GM12878 (cell line): ENCODE data around the gene EEIG2. TPM values are rescaled to one million over a fixed set of nuclear protein-coding genes. Genes with fewer than 3 reads are reported as not detected.

Source experiments
- ATAC-seq: fragments of 200-7000 bp; cut with Tn5 transposase; 3 replicates; pipeline ENCODE4 v1.9.1; 2020; ENCODE audit warnings: mild to moderate bottlenecking, moderate library complexity
- BruUV-seq: library from RNA; stranded (reverse); fragments of 400-500 nt; replicated peaks from 2 replicates; lab custom pipeline; 2021; lab: Mats Ljungman, UMichigan
- CTCF ChIA-PET: fragments of 300-600 bp; sonication (Branson Sonifier 250); formaldehyde crosslinking; extraction: SDS; loops from one replicate; lab custom pipeline; 2021; ENCODE audit warnings: inconsistent platforms; lab: Yijun Ruan, JAX
- POLR2A ChIA-PET: fragments of 350-600 bp; formaldehyde crosslinking; extraction: SDS; loops from one replicate; lab custom pipeline; 2021; ENCODE audit warnings: inconsistent platforms; lab: Charles Lee
- RAD21 ChIA-PET: fragments of 300-600 bp; sonication (Branson Sonifier 250); formaldehyde crosslinking; loops from one replicate; lab custom pipeline; 2023; ENCODE audit warnings: antibody characterized with exemption; ENCODE audit not compliant: unreplicated experiment; lab: Charles Lee
- SMC1A ChIA-PET: fragments of 300-600 bp; sonication (Branson Sonifier 250); formaldehyde crosslinking; loops from one replicate; lab custom pipeline; 2023; ENCODE audit not compliant: unreplicated experiment, uncharacterized antibody; lab: Charles Lee
- DNase-seq: peaks from one replicate; pipeline ENCODE4 v3.0.0-alpha.2; 2011; ENCODE audit warnings: low read depth, low spot score
- FAIRE-seq: peaks from 3 replicates; lab custom pipeline; 2011; peaks lifted over from hg19 to GRCh38; lab: Jason Lieb, UNC
- H2AFZ ChIP-seq: 2 replicates; pipeline ENCODE4 v1.6.0; 2011; ENCODE audit warnings: low read depth, low read length, control low read depth; ENCODE audit not compliant: control insufficient read depth
- H3K27ac ChIP-seq: 2 replicates; pipeline ENCODE4 v1.5.1; 2011; ENCODE audit warnings: control low read depth; ENCODE audit not compliant: control insufficient read depth, insufficient read depth
- H3K27me3 ChIP-seq, 2 experiments: replicated peaks in 1 of 2; 2 replicates each; pipeline versions ENCODE4 v1.6.0 to v1.6.1; 2011; ENCODE audit warnings: low read length in 1 of 2; ENCODE audit not compliant: control insufficient read depth in 2 of 2, insufficient read depth in 2 of 2
- H3K36me3 ChIP-seq, 2 experiments: 2 replicates each; pipeline ENCODE4 v1.5.1; 2011; ENCODE audit warnings: low read length in 1 of 2; ENCODE audit not compliant: control insufficient read depth in 2 of 2, insufficient read depth in 2 of 2
- H3K4me1 ChIP-seq: 2 replicates; pipeline ENCODE4 v1.6.1; 2011; ENCODE audit warnings: mild to moderate bottlenecking, low read length, moderate library complexity, mixed read lengths; ENCODE audit not compliant: control insufficient read depth, insufficient read depth
- H3K4me2 ChIP-seq: 2 replicates; pipeline ENCODE4 v1.6.0; 2011; ENCODE audit warnings: control low read depth; ENCODE audit not compliant: control insufficient read depth, insufficient read depth
- H3K4me3 ChIP-seq: fragments of 200-600 bp; sonication (generic); 2 replicates; pipeline ENCODE4 v1.5.1; 2016
- H3K79me2 ChIP-seq: 2 replicates; pipeline ENCODE4 v1.6.0; 2011; ENCODE audit warnings: low read length; ENCODE audit not compliant: control insufficient read depth, insufficient read depth
- H3K9ac ChIP-seq: 2 replicates; pipeline ENCODE4 v1.8.0; 2011; ENCODE audit warnings: low read length, control low read depth, mixed read lengths; ENCODE audit not compliant: control insufficient read depth, insufficient read depth
- H3K9me3 ChIP-seq: replicated peaks from 3 replicates; pipeline ENCODE4 v1.5.1; 2011; ENCODE audit warnings: mild to moderate bottlenecking, low read length; ENCODE audit not compliant: control insufficient read depth, insufficient read depth
- H4K20me1 ChIP-seq: 2 replicates; pipeline ENCODE4 v1.6.0; 2011; ENCODE audit not compliant: control insufficient read depth, insufficient read depth
- ATF2 ChIP-seq: IDR thresholded peaks from 2 replicates; pipeline ENCODE4 v1.6.1; 2012; ENCODE audit warnings: low read length, inconsistent platforms
- BACH1 ChIP-seq: fragments of 450-650 bp; IDR thresholded peaks from 2 replicates; pipeline ENCODE4 v1.6.1; 2017; ENCODE audit warnings: mild to moderate bottlenecking, borderline replicate concordance
- BCL11A ChIP-seq: IDR thresholded peaks from 2 replicates; pipeline ENCODE4 v1.6.1; 2011; ENCODE audit warnings: low read depth, low read length
- BCL3 ChIP-seq: IDR thresholded peaks from 2 replicates; pipeline ENCODE4 v1.6.1; 2011; ENCODE audit warnings: borderline replicate concordance, low read depth, mild to moderate bottlenecking, moderate library complexity, low read length; ENCODE audit not compliant: insufficient read depth, poor library complexity, severe bottlenecking
- BCLAF1 ChIP-seq: fragments of 450-650 bp; IDR thresholded peaks from 2 replicates; pipeline ENCODE4 v1.6.1; 2017; ENCODE audit warnings: antibody characterized with exemption, mild to moderate bottlenecking, moderate library complexity
- EZH2 ChIP-seq: IDR thresholded peaks from 2 replicates; pipeline ENCODE4 v1.6.1; 2012; ENCODE audit warnings: low read depth, mild to moderate bottlenecking, control low read depth, inconsistent platforms, low read length, borderline replicate concordance; ENCODE audit not compliant: control insufficient read depth
- FOXK2 ChIP-seq: fragments of 450-650 bp; IDR thresholded peaks from 2 replicates; pipeline ENCODE4 v1.6.1; 2017; ENCODE audit warnings: mild to moderate bottlenecking, moderate library complexity
- IRF3 ChIP-seq: fragments of 450-650 bp; IDR thresholded peaks from 2 replicates; pipeline ENCODE4 v1.6.1; 2014; ENCODE audit warnings: mild to moderate bottlenecking
- MTA3 ChIP-seq: IDR thresholded peaks from 2 replicates; pipeline ENCODE4 v1.6.1; 2012; ENCODE audit warnings: low read length, inconsistent platforms, borderline replicate concordance
- NR2C1 ChIP-seq: fragments of 450-650 bp; IDR thresholded peaks from 2 replicates; pipeline ENCODE4 v1.6.1; 2017; ENCODE audit warnings: antibody characterized with exemption, mild to moderate bottlenecking, moderate library complexity
- PAX8 ChIP-seq: fragments of 450-650 bp; IDR thresholded peaks from 2 replicates; pipeline ENCODE4 v1.6.1; 2017; ENCODE audit warnings: mild to moderate bottlenecking, moderate library complexity
- PRDM15 ChIP-seq: fragments of 450-650 bp; formaldehyde crosslinking; IDR thresholded peaks from 2 replicates; pipeline ENCODE4 v1.4.0; 2020; ENCODE audit warnings: mild to moderate bottlenecking, moderate library complexity
- ZNF622 ChIP-seq: fragments of 450-650 bp; IDR thresholded peaks from 2 replicates; pipeline ENCODE4 v1.6.1; 2017; ENCODE audit warnings: mild to moderate bottlenecking, inconsistent platforms
- WGBS: methylation state at CpG from one replicate; pipeline ENCODE4 v1.1.6; 2016; ENCODE audit warnings: low lambda C conversion rate; ENCODE audit not compliant: insufficient replicate concordance, insufficient coverage; ENCODE audit errors: missing lambda C conversion rate; 5-methylcytosine and 5-hydroxymethylcytosine counted together
- in situ Hi-C: fragments of 300-500 bp; cut with MboI; formaldehyde crosslinking; loops from 9 replicates; pipeline ENCODE4 v1.14.3; 2018; ENCODE audit warnings: mixed read lengths
- intact Hi-C: fragments of 100-400 bp; cut with micrococcal nuclease; formaldehyde crosslinking; loops from one replicate; pipeline ENCODE4 v1.14.2; 2022; ENCODE audit not compliant: unreplicated experiment
- polyA plus RNA-seq, 11 experiments: library from polyadenylated mRNA; depleted of rRNA in 4 of 11; unstranded in 6 of 11; stranded (reverse) in 5 of 11; fragments of >200 nt; fragmentation: Nextera tagmentation in 4 of 11; fragmentation: Illumina TruSeq in 1 of 11; extraction: Ambion mirVana in 4 of 11; extraction: Trizol in 1 of 11; gene quantifications; 1 replicate in 1 of 11; 2 replicates in 10 of 11; pipeline versions ENCODE4 v1.2.1 to v1.2.3, GENCODE V29; 2011 to 2016; ENCODE audit warnings: inconsistent platforms in 2 of 11, missing spikeins in 2 of 11, low read depth in 1 of 11
- total RNA-seq, 4 experiments: library from RNA; depleted of rRNA in 3 of 4; stranded (reverse); fragments of >200 nt in 3 of 4; fragmentation: Illumina TruSeq in 1 of 4; extraction: Trizol in 1 of 4; gene quantifications; 2 replicates each; pipeline versions ENCODE4 v1.2.1 to v1.2.3, GENCODE V29; 2013 to 2021

Gene EEIG2
- total and polyA plus RNA-seq, 10 of the 15 experiments (the other 5 are each of a cell fraction or from before 2014, with no cell fraction given) = 1.4 to 17.2 (median 9.8) TPM

GRCh38 chr1:108601708-108602410 is 42.0 kb downstream of the EEIG2 start:
- RAD21 ChIA-PET = no interaction called here
- 100% methylated on average over 1 of the region's 1 CpG for WGBS
- intact Hi-C loops (no loop called here), in situ Hi-C loops (no loop called here)
- H3K4me2 ChIP-seq = no peak overlapping the region
- no peak overlapping the region for H3K27ac ChIP-seq
- SMC1A ChIA-PET = no interaction called here
- H3K9me3 ChIP-seq = no peaks in the 10 kb centered on the region
- no peak for ATAC-seq
- no peak overlapping the region for H3K9ac ChIP-seq
- CTCF ChIA-PET = interaction anchor here (0.7 kb wide), 1 partner anchor 41 kb away, joined by 3 read pairs; no protein-coding TSS in a partner anchor
- no peak for DNase-seq
- no peak overlapping the region for H3K4me3 ChIP-seq
- H4K20me1 ChIP-seq = no peaks in the 10 kb centered on the region
- H3K36me3 ChIP-seq = no peaks in the 10 kb centered on the region; a peak in 1 of 4 replicates
- H3K27me3 ChIP-seq = no peaks in the 10 kb centered on the region
- TF ChIP-seq BCLAF1 (no peak), ZNF622 (no peak), FOXK2 (no peak), NR2C1 (no peak), BCL3 (no peak), EZH2 (no peak), ATF2 (no peak), PRDM15 (CRISPR knock-in tag) (no peak), PAX8 (no peak), BACH1 (no peak), BCL11A (no peak), IRF3 (no peak), MTA3 (no peak)
- POLR2A ChIA-PET = no interaction called here
- no peaks in the 10 kb centered on the region for H3K79me2 ChIP-seq
- H2AFZ ChIP-seq = no peak overlapping the region
- H3K4me1 ChIP-seq = no peaks in the 10 kb centered on the region
- FAIRE-seq = no peak
- no TSS peak for BruUV-seq
